Measurements from ENCODE around the gene ARHGAP15.

Gene ARHGAP15

DNA sequence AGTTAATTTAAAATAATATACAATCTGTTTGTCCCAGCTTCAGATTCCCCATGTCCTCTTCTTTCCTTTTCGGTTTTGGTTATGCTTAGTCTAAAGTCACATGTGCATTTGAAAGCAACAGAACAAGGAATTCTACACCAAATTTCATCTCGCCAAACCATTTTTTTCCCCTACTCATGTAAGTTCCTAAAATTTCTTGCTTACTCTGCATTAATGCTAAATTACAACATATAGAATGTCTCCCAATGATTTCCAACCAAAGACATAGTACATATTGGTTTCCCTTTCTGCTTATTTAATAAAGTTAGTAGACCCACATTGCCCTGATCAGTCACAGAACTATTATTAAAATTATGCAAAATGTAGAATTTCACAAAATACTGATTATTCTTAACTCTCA lies 212.3 kb downstream of the ARHGAP15 start:
- no peaks in the 10 kb centered on the region for H3K27me3 ChIP-seq (ENCODE audit: insufficient read depth, poor library complexity, severe bottlenecking)
- H3K4me3 ChIP-seq (replicated peaks; ENCODE audit: insufficient read depth, low read length): no peak overlapping the region
- DNase-seq (ENCODE audit: low read depth in 1 of 2, low spot score in 1 of 2): no peak
- H3K27ac ChIP-seq (replicated peaks): no peak overlapping the region
- TF ChIP-seq GABPA (IDR thresholded peaks at IDR 0.05; ENCODE audit: low read depth): no peak
- TF ChIP-seq, protein P1, sequence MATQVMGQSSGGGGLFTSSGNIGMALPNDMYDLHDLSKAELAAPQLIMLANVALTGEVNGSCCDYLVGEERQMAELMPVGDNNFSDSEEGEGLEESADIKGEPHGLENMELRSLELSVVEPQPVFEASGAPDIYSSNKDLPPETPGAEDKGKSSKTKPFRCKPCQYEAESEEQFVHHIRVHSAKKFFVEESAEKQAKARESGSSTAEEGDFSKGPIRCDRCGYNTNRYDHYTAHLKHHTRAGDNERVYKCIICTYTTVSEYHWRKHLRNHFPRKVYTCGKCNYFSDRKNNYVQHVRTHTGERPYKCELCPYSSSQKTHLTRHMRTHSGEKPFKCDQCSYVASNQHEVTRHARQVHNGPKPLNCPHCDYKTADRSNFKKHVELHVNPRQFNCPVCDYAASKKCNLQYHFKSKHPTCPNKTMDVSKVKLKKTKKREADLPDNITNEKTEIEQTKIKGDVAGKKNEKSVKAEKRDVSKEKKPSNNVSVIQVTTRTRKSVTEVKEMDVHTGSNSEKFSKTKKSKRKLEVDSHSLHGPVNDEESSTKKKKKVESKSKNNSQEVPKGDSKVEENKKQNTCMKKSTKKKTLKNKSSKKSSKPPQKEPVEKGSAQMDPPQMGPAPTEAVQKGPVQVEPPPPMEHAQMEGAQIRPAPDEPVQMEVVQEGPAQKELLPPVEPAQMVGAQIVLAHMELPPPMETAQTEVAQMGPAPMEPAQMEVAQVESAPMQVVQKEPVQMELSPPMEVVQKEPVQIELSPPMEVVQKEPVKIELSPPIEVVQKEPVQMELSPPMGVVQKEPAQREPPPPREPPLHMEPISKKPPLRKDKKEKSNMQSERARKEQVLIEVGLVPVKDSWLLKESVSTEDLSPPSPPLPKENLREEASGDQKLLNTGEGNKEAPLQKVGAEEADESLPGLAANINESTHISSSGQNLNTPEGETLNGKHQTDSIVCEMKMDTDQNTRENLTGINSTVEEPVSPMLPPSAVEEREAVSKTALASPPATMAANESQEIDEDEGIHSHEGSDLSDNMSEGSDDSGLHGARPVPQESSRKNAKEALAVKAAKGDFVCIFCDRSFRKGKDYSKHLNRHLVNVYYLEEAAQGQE (IDR thresholded peaks at IDR 0.05; ENCODE audit: insufficient replicate concordance, low read depth): no peak
- TF ChIP-seq, protein P2, sequence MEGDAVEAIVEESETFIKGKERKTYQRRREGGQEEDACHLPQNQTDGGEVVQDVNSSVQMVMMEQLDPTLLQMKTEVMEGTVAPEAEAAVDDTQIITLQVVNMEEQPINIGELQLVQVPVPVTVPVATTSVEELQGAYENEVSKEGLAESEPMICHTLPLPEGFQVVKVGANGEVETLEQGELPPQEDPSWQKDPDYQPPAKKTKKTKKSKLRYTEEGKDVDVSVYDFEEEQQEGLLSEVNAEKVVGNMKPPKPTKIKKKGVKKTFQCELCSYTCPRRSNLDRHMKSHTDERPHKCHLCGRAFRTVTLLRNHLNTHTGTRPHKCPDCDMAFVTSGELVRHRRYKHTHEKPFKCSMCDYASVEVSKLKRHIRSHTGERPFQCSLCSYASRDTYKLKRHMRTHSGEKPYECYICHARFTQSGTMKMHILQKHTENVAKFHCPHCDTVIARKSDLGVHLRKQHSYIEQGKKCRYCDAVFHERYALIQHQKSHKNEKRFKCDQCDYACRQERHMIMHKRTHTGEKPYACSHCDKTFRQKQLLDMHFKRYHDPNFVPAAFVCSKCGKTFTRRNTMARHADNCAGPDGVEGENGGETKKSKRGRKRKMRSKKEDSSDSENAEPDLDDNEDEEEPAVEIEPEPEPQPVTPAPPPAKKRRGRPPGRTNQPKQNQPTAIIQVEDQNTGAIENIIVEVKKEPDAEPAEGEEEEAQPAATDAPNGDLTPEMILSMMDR (IDR thresholded peaks at IDR 0.05; ENCODE audit: insufficient read depth, low read length): no peak
- no peak for TF ChIP-seq SPI1 (IDR thresholded peaks at IDR 0.05; ENCODE audit: borderline replicate concordance, low read depth)
- no peak for TF ChIP-seq POLR2AphosphoS5 (IDR thresholded peaks at IDR 0.05; ENCODE audit: low read depth)

DNA sequence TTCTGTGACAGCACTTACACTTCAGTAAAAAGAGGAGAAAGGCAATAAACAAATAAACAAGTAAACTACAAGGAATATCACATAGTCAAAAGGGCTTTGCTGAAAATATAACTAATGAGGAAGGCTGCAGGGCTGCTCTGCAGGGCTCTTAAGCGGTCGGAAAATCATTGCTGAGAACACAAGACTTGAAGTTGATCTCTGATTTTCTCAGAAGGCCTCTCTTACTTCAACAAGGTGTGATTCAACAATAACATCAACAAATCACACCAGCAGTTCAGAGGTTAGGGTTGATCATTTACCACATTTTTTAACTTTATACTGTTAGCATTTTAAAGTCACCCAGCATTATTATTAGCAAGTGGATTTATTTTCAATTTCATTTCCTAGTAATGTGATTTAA lies 215.6 kb downstream of the ARHGAP15 start:
- DNase-seq (ENCODE audit: low read depth in 1 of 2, low spot score in 1 of 2): no peak
- Histone ChIP-seq H3K4me3 (replicated peaks; ENCODE audit: insufficient read depth, low read length) (no peak overlapping the region), H3K27ac (replicated peaks) (no peak overlapping the region), H3K27me3 (ENCODE audit: insufficient read depth, poor library complexity, severe bottlenecking) (no peaks in the 10 kb centered on the region)
- TF ChIP-seq SPI1 (IDR thresholded peaks at IDR 0.05; ENCODE audit: borderline replicate concordance, low read depth) (no peak), POLR2AphosphoS5 (IDR thresholded peaks at IDR 0.05; ENCODE audit: low read depth) (no peak), GABPA (IDR thresholded peaks at IDR 0.05; ENCODE audit: low read depth) (no peak)
- TF ChIP-seq, protein P1 (IDR thresholded peaks at IDR 0.05; ENCODE audit: insufficient replicate concordance, low read depth): no peak
- TF ChIP-seq, protein P2 (IDR thresholded peaks at IDR 0.05; ENCODE audit: insufficient read depth, low read length): no peak

DNA sequence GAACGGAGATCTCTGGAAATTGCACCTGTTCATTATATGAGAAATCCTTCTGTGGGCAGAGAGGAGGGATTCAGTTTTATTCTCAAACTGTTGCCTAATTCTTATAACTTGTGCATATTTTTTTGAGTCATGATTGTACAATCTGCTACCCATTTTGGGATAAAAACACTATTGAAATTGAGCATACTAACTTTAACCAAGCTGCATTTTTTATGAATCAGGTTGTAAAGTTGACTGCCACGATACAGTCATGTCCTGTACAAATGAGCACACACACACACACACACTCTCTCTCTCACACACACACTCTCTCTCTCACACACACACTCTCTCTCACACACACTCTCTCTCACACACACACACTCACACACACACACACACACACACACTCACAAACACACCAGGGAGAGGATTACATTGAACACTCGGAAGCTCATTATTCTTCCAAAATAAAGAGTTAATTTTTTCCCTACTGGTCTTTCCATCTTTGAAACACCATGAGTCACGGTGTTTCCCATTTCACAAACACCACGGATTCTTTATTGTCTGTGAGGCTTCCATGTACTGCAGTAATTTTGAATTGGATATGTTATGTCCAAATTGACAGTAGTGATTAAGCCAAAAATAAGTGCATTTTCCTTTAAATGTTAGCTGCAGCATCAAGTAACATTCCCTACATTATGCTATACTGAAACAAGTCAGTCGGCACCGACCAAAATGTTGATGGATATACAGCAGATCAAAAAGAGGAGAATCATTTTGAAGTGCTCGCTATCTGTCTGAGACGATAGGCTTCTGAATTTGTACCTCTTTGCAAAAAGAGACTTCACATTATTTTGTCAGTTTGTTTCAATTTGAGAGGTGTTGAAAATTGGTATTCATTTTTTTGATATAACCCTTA lies 216.9 kb downstream of the ARHGAP15 start:
- DNase-seq (ENCODE audit: low read depth in 1 of 2, low spot score in 1 of 2): no peak
- Histone ChIP-seq H3K4me3 (replicated peaks; ENCODE audit: insufficient read depth, low read length) (no peak overlapping the region), H3K27me3 (ENCODE audit: insufficient read depth, poor library complexity, severe bottlenecking) (no peaks in the 10 kb centered on the region), H3K27ac (replicated peaks) (no peak overlapping the region)
- TF ChIP-seq, protein P2 (IDR thresholded peaks at IDR 0.05; ENCODE audit: insufficient read depth, low read length): no peak
- TF ChIP-seq, protein P1 (IDR thresholded peaks at IDR 0.05; ENCODE audit: insufficient replicate concordance, low read depth): no peak
- no peak for TF ChIP-seq SPI1 (IDR thresholded peaks at IDR 0.05; ENCODE audit: borderline replicate concordance, low read depth)
- no peak for TF ChIP-seq GABPA (IDR thresholded peaks at IDR 0.05; ENCODE audit: low read depth)
- no peak for TF ChIP-seq POLR2AphosphoS5 (IDR thresholded peaks at IDR 0.05; ENCODE audit: low read depth)

Data from HL-60 (cell line).